Stimulated activated CD4-positive, alpha-beta T cell treated with anti-CD3 and anti-CD28 coated beads, Interleukin-12 subunit alpha, Interleukin-12 subunit beta, amount 100 ng/mL, for 48 hours (primary cell): ENCODE results near the gene CAVIN3.
"Not testable (repeated sequence)": the region's sequence is repeated elsewhere in the genome, so short reads cannot be mapped to it uniquely, and the experiment has no call there.

Source experiments
- DNase-seq, 3 donors: peaks; one replicate each; pipeline ENCODE4 v3.0.0-alpha.2; 2020; ENCODE audit warnings: low read depth in 2 of 3, low spot score in 1 of 3

The CAVIN3 gene

GRCh38 chr11:6326303-6326702, 6.0 kb upstream of the CAVIN3 start:
- no peak for DNase-seq

- no peak for DNase-seq
Observed at GRCh38 chr11:6323291-6323905, 3.1 kb upstream of the CAVIN3 start.

GRCh38 chr11:6321961-6322362, 1.7 kb upstream of the CAVIN3 start:
- DNase-seq: no peak

GRCh38 chr11:6321356-6321755, 1.1 kb upstream of the CAVIN3 start:
- DNase-seq: no peak

GRCh38 chr11:6319704-6320410, 444 bp downstream of the CAVIN3 start:
- peak in 1 of 3 donors; percentile 47 for DNase-seq

- no peak for DNase-seq
Observed at GRCh38 chr11:6319001-6319703, 1.1 kb downstream of the CAVIN3 start.

- DNase-seq: no peak
Observed at GRCh38 chr11:6318204-6318603, 2.1 kb downstream of the CAVIN3 start.

- peak in 1 of 3 donors; percentile 14 for DNase-seq
Observed at GRCh38 chr11:6315811-6316425, 4.4 kb downstream of the CAVIN3 start.

- no peak for DNase-seq
Observed at GRCh38 chr11:6312106-6312505, 8.2 kb downstream of the CAVIN3 start.

- no peak for DNase-seq
Observed at GRCh38 chr11:6307876-6308275, 12.4 kb downstream of the CAVIN3 start.

- DNase-seq: no peak
Observed at GRCh38 chr11:6305297-6305696, 15.0 kb downstream of the CAVIN3 start.

- DNase-seq: no peak
Observed at GRCh38 chr11:6303661-6304060, 16.6 kb downstream of the CAVIN3 start.

- DNase-seq: no peak
Observed at GRCh38 chr11:6301096-6301495, 19.2 kb downstream of the CAVIN3 start.

- no peak for DNase-seq
Observed at GRCh38 chr11:6300325-6300724, 20.0 kb downstream of the CAVIN3 start.

GRCh38 chr11:6298605-6299004, 21.7 kb downstream of the CAVIN3 start:
- no peak for DNase-seq

- no peak for DNase-seq
Observed at GRCh38 chr11:6297831-6298230, 22.5 kb downstream of the CAVIN3 start.

- no peak for DNase-seq
Observed at GRCh38 chr11:6285019-6285418, 35.3 kb downstream of the CAVIN3 start.

- no peak for DNase-seq
Observed at GRCh38 chr11:6284250-6284649, 36.1 kb downstream of the CAVIN3 start.

GRCh38 chr11:6283453-6284023, 36.8 kb downstream of the CAVIN3 start:
- no peak for DNase-seq

- DNase-seq: not testable (repeated sequence)
Observed at GRCh38 chr11:6280809-6281208, 39.5 kb downstream of the CAVIN3 start.

GRCh38 chr11:6273188-6273587, 47.1 kb downstream of the CAVIN3 start:
- no peak for DNase-seq

GRCh38 chr11:6271598-6271997, 48.7 kb downstream of the CAVIN3 start:
- no peak for DNase-seq
